ENCODE results near the gene SHISA9. TPM values are rescaled to one million over a fixed set of nuclear protein-coding genes. Genes with fewer than 3 reads are reported as not detected.

SHISA9 gene
- total RNA-seq, 1 donor from 2014 or later = not detected

DNA sequence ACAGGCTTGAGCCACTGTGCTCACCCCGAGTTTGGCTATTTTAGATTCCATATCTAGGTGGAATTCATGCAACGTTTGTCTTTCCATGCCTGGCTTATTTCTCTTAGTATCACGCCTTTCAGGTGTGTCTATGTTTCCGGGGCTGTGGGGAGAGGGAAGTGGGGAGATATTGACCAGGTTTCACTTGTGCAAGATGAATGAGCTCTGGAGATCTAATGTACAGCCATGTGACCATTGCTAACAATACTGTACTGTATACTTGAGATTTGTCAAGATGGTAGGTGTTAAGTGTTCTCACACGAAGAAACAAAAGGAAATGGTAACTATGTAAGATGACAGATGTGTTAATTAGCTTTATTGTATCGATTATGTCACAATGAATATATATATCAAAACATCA, 199.6 kb downstream of the SHISA9 start:
- no peak overlapping the region for H3K27ac Mint-ChIP-seq
- H3K27me3 Mint-ChIP-seq = no peaks in the 10 kb centered on the region
- no peaks in the 10 kb centered on the region for H3K36me3 Mint-ChIP-seq (ENCODE audit: low read depth)
- no peaks in the 10 kb centered on the region for H3K4me1 Mint-ChIP-seq
- no peak overlapping the region for H3K4me3 Mint-ChIP-seq
- no peaks in the 10 kb centered on the region for H3K9me3 Mint-ChIP-seq
- intact Hi-C loops (cut with micrococcal nuclease) = no loop called here
- DNase-seq = no peak

DNA sequence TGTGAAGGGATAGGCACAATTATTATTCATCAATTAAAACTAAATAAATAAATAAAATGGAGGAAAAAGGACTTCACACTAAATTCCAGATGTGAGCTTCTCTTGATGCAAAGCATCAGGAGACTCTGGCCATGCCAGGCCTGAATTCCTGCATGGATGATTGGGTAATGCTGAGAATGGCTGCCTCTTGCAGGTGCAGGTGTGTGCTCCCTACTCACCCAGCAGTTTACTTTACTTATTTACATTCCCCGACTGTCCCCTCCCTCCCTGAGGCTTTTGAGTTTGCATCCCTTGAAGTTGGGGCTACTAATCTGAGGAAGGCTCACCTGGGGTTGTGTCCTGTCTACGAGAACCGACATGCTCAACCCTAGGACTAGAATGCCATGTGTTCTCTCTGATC, 200.4 kb downstream of the SHISA9 start:
- Mint-ChIP-seq H3K4me3 (no peak overlapping the region), H3K9me3 (no peaks in the 10 kb centered on the region), H3K4me1 (no peaks in the 10 kb centered on the region), H3K27ac (no peak overlapping the region), H3K27me3 (no peaks in the 10 kb centered on the region), H3K36me3 (ENCODE audit: low read depth) (no peaks in the 10 kb centered on the region)
- DNase-seq = no peak
- intact Hi-C loops (cut with micrococcal nuclease) = no loop called here

DNA sequence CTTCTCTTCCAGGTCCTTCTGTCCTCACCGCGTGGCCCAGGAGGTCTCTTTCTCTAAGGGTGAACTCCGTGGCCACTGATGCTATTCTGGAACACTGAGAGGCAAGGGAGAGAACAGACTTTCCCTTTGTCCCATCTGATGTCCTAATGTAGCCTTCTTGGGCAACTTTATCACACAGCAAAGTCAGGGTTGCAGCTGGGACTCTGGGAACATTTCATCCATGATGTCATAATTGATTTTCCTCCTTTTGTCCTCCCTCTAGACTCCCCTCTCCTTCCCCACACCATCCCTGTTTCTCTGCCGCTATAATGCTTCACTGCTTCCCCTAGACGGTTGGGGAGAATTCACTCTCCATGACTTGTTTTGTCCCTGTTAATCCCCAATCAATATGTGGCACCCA, 201.0 kb downstream of the SHISA9 start:
- H3K4me3 Mint-ChIP-seq = no peak overlapping the region
- H3K4me1 Mint-ChIP-seq = no peaks in the 10 kb centered on the region
- H3K36me3 Mint-ChIP-seq (ENCODE audit: low read depth) = no peaks in the 10 kb centered on the region
- no peak for DNase-seq
- intact Hi-C loops (cut with micrococcal nuclease) = no loop called here
- no peaks in the 10 kb centered on the region for H3K9me3 Mint-ChIP-seq
- no peaks in the 10 kb centered on the region for H3K27me3 Mint-ChIP-seq
- H3K27ac Mint-ChIP-seq = no peak overlapping the region

DNA sequence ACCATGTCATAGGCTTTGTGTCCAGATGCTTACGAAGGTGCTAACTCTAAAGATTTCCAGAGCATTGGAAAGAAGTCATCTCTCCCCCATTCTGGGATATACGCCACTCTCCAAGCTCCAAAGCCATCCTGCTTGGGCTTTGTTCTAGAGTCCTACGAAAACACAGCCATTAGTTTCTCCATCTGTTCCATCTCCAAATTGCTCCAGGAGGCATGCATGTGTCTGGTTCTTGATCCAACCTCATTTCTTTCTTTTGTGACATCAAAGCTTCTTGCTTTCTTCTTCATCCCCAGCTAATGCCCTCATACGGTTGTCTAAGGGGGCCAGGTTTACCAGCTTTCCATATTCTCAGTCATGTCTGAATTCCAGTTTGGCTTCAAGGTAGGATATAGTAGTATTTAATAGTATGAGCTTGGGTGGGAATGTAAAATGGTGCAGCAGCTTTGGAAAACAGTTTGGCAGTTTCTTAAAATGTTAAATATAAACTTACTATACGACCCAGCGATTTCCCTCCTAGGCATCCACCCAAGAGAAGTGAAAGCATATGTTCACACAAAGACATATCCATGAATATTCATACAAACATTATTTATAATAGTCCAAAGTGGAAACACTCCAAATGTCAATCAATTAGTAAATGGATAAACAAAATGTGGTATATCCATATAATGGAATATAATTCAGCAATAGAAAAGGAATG, 202.6 kb downstream of the SHISA9 start:
- H3K4me3 Mint-ChIP-seq = no peak overlapping the region

DNA sequence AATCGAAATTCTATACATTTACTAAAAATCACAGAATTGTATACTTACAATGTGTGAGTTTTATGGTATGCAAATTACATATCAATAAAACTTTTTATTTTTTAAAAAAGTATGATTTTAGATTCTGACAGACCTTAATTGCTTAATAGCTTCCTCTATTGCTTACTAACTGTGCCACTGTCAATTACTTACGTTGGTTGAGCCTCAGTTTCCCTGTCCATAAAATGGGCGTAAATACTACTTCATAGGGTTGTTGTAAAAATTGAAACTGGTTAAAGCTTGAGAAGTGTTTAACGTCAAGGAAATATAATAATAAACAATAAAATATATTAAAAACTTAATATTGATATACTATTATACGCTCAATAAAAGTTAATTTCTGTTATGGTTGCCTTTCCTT, 203.4 kb downstream of the SHISA9 start:
- Mint-ChIP-seq H3K4me3 (no peak overlapping the region), H3K4me1 (no peaks in the 10 kb centered on the region), H3K27me3 (no peaks in the 10 kb centered on the region), H3K9me3 (no peaks in the 10 kb centered on the region), H3K36me3 (ENCODE audit: low read depth) (no peaks in the 10 kb centered on the region), H3K27ac (no peak overlapping the region)
- no peak for DNase-seq
- intact Hi-C loops (cut with micrococcal nuclease) = no loop called here

More for the DNA sequence above, 202.6 kb downstream of the SHISA9 start:
- H3K4me1 Mint-ChIP-seq = no peaks in the 10 kb centered on the region
- H3K9me3 Mint-ChIP-seq = no peaks in the 10 kb centered on the region
- no peak for DNase-seq
- no peaks in the 10 kb centered on the region for H3K36me3 Mint-ChIP-seq (ENCODE audit: low read depth)
- H3K27ac Mint-ChIP-seq = no peak overlapping the region
- no peaks in the 10 kb centered on the region for H3K27me3 Mint-ChIP-seq
- intact Hi-C loops (cut with micrococcal nuclease) = no loop called here

DNA sequence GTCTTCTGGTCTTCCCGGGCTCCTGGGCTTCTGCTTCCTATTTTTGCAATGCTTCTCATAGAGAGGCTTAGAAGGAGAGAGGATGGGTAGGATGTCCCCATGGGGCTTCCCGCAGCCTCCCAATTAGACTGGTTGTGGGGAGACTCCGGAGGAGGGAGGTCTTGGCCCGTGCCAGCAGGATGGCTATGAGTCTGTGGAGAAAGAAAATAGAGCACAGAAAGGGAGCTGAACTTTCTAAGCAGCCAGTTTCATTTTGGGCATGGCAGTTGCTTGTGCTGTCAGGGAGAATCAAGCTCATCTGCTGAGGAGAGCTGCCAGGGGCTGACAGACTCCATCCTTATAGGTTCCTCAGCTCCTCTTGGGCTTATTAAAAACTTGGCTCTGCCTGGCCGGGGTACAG, 204.0 kb downstream of the SHISA9 start:
- no peak overlapping the region for H3K4me3 Mint-ChIP-seq
- H3K36me3 Mint-ChIP-seq (ENCODE audit: low read depth) = no peaks in the 10 kb centered on the region
- H3K27me3 Mint-ChIP-seq = no peaks in the 10 kb centered on the region
- H3K4me1 Mint-ChIP-seq = no peaks in the 10 kb centered on the region
- no peaks in the 10 kb centered on the region for H3K9me3 Mint-ChIP-seq
- intact Hi-C loops (cut with micrococcal nuclease) = no loop called here
- no peak for DNase-seq
- H3K27ac Mint-ChIP-seq = no peak overlapping the region

DNA sequence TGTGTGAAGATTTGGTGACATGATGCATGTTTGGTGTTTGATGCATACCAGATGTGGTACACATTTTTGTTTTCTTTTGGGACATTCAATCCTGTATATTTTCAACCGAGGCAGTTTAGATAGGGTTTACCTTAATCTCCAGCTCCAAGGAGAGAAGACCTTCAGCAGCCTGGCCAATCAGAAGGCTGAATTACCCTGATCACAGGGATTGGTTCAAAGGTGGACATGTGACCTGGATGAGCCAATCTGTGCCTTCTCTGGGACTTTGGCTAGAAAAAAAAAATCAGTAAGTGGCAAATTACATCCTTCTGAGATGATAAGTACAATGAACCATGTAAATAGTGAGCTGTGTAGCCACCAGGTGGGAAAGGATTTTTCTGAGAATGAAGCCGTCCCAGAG, 205.1 kb downstream of the SHISA9 start:
- intact Hi-C loops (cut with micrococcal nuclease) = no loop called here
- Mint-ChIP-seq H3K27me3 (no peaks in the 10 kb centered on the region), H3K4me3 (no peak overlapping the region), H3K27ac (no peak overlapping the region), H3K4me1 (no peaks in the 10 kb centered on the region), H3K36me3 (ENCODE audit: low read depth) (no peaks in the 10 kb centered on the region), H3K9me3 (no peaks in the 10 kb centered on the region)
- no peak for DNase-seq

DNA sequence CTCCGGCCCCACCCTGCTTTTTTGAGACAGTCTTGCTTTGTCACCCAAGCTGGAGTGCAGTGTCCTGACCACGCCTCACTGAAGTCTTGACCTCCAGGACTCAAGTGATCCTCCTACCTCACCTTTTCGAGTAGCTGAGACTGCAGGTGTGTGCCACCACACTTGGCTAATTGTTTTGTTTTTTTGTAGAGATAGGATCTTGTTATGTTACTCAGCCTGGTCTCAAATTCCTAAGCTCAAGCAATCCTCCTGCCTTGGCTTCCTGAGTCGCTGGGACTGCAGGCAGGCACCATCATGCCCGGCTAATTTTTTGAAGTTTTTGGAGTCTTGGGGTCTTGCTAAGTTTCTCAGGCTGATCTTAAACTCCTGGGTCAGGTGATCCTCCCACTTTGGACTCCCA, 206.7 kb downstream of the SHISA9 start:
- intact Hi-C loops (cut with micrococcal nuclease) = no loop called here

DNA sequence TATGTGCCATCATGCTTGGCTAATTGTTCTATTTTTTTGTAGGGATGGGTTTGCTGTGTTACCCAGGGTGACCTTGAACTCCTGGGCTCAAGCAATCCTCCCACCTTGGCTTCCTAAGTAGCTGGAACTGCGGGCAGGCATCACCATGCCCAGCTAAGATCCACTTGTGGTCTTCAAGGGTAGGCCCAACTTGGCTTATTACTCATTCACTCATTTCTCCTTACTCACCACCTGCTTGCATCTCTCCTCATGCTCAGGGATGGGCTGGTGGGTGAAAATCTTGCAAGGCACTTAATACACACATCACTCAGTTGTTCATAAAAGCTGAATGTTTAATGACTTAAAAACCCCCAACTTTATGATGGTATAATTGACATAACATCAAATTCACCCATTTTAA, 207.8 kb downstream of the SHISA9 start:
- H3K9me3 Mint-ChIP-seq = peaks cover 2% of the 10 kb centered on the region
- intact Hi-C loops (cut with micrococcal nuclease) = no loop called here
- H3K27ac Mint-ChIP-seq = no peak overlapping the region
- H3K36me3 Mint-ChIP-seq (ENCODE audit: low read depth) = no peaks in the 10 kb centered on the region
- H3K4me3 Mint-ChIP-seq = no peak overlapping the region
- no peak for DNase-seq
- no peaks in the 10 kb centered on the region for H3K4me1 Mint-ChIP-seq
- no peaks in the 10 kb centered on the region for H3K27me3 Mint-ChIP-seq

More for the DNA sequence above, 206.7 kb downstream of the SHISA9 start:
- no peaks in the 10 kb centered on the region for H3K27me3 Mint-ChIP-seq
- no peak overlapping the region for H3K27ac Mint-ChIP-seq
- peaks cover under 1% of the 10 kb centered on the region for H3K9me3 Mint-ChIP-seq
- H3K4me3 Mint-ChIP-seq = no peak overlapping the region
- H3K4me1 Mint-ChIP-seq = no peaks in the 10 kb centered on the region
- H3K36me3 Mint-ChIP-seq (ENCODE audit: low read depth) = no peaks in the 10 kb centered on the region
- no peak for DNase-seq

DNA sequence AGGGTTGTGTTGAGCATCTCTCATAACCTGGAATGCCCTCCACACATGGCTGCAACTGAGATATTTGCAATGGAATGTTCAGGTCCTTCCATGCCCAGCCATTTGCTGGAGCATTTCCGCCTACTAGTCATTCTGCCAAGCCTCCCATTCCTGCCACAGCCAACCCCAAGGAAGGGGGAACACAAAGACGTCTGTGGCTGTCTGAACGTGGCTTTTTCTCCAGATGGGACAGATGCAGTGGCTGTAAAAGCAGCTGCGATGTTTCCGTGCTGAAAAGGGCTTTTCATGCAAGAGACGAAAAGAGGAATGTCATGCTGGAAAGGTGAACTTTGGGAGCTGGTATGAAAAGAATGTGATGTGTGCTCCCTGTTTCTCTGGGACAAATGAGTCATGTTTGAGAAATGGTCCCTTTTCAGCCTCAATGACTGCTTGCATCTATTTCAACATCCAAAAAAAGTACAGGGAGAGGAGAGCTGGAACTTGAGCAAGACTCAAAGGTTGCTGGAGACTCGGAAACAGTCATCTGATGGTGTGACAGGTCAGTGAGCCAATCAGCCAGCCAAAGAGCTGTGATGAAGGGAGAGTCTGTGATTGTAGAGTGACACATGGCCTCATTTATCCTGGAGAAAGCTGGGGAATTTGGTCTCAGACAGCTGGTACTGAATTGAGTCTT, 208.9 kb downstream of the SHISA9 start:
- DNase-seq = no peak
- H3K4me1 Mint-ChIP-seq = no peaks in the 10 kb centered on the region
- H3K36me3 Mint-ChIP-seq (ENCODE audit: low read depth) = no peaks in the 10 kb centered on the region
- no peak overlapping the region for H3K4me3 Mint-ChIP-seq
- intact Hi-C loops (cut with micrococcal nuclease) = no loop called here
- H3K27ac Mint-ChIP-seq = no peak overlapping the region
- no peaks in the 10 kb centered on the region for H3K27me3 Mint-ChIP-seq
- H3K9me3 Mint-ChIP-seq = peaks cover 6% of the 10 kb centered on the region

DNA sequence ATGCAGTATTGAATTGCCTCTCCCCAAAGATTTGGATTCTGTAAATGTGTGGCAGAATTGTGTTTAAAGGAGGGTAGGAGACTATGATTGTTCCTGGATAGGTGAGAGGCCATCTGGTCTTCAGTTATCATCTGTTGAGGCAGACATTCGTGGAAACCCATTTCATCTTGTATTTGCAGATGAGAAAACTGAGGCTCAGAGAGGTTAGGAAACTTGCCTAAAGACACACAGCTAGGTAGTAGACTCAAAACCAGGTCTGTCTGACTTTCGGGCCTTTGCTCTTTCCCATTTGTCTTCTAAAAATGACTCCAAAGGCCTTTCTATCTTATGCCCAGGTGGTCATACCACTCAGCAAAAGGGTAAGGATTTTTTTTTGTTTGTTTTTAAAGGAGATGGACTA, 210.3 kb downstream of the SHISA9 start:
- H3K27ac Mint-ChIP-seq = no peak overlapping the region
- no peak for DNase-seq
- peaks cover 6% of the 10 kb centered on the region for H3K9me3 Mint-ChIP-seq
- H3K4me3 Mint-ChIP-seq = no peak overlapping the region
- H3K27me3 Mint-ChIP-seq = no peaks in the 10 kb centered on the region
- no peaks in the 10 kb centered on the region for H3K36me3 Mint-ChIP-seq (ENCODE audit: low read depth)
- no peaks in the 10 kb centered on the region for H3K4me1 Mint-ChIP-seq
- intact Hi-C loops (cut with micrococcal nuclease) = no loop called here

DNA sequence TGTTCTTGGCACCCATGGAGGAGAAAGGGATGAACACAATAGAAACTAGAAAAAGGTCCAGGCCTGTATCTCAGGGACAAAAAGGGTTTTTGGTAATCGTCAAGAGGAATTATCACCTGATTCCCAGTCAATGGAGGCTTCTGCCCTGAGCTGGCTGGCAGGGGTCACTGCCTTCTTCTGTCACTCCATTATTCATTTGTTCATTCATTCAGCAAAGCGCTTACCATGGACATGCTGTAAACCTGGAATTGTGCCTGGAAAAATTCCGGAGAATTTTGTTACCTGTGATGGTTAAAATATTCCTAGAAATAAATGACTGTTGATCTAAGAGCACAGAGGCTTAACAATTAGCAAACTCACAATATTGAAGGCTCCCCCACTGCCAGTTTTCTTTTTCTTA, 212.3 kb downstream of the SHISA9 start:
- no peak for DNase-seq
- Mint-ChIP-seq H3K9me3 (peaks cover 6% of the 10 kb centered on the region), H3K4me3 (no peak overlapping the region), H3K4me1 (no peaks in the 10 kb centered on the region), H3K36me3 (ENCODE audit: low read depth) (no peaks in the 10 kb centered on the region), H3K27ac (no peak overlapping the region), H3K27me3 (no peaks in the 10 kb centered on the region)
- intact Hi-C loops (cut with micrococcal nuclease) = no loop called here

DNA sequence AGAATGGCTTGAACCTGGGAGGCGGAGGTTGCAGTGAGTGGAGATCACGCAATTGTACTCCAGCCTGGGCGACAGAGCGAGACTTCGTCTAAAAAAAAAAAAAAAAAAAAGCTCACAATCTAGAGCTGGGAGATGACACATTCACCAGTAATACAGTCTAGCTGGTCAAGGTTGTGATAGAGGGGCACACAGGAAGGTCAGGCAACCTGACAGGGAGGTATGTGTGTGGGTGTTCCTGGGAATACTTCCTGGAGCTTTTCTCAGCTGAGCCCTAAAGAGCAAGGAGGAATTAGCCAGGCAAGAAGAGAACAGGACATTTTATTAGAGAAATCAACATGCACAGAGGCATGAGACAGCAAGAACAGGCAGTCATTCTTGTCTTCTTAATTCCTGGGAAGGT, 216.7 kb downstream of the SHISA9 start:
- no peaks in the 10 kb centered on the region for H3K27me3 Mint-ChIP-seq
- no peaks in the 10 kb centered on the region for H3K4me1 Mint-ChIP-seq
- intact Hi-C loops (cut with micrococcal nuclease) = no loop called here
- no peak overlapping the region for H3K27ac Mint-ChIP-seq
- peaks cover 5% of the 10 kb centered on the region for H3K9me3 Mint-ChIP-seq
- H3K4me3 Mint-ChIP-seq = no peak overlapping the region
- no peak for DNase-seq
- no peaks in the 10 kb centered on the region for H3K36me3 Mint-ChIP-seq (ENCODE audit: low read depth)

DNA sequence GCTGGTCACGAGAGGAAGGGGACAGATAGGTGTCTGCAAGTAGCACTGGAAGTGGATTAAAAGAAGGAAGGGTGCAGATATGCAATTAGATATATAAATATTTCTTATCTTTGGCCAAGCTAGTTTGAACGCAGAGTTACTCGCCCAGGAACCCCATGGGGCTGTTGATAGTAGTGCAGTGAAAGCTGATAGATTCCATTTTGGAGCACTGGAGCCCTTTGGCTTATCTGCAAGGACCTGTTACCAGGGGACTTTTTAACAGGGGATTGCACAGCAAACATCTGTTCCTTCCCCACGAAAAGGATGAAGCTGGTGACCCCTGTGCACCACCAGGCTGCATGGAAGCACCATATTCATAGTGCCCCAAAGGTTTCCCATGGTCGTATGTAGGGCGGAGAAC, 218.7 kb downstream of the SHISA9 start:
- Mint-ChIP-seq H3K4me3 (no peak overlapping the region), H3K9me3 (no peaks in the 10 kb centered on the region), H3K36me3 (ENCODE audit: low read depth) (no peaks in the 10 kb centered on the region), H3K27ac (no peak overlapping the region), H3K4me1 (no peaks in the 10 kb centered on the region), H3K27me3 (no peaks in the 10 kb centered on the region)
- intact Hi-C loops (cut with micrococcal nuclease) = no loop called here
- DNase-seq = no peak

DNA sequence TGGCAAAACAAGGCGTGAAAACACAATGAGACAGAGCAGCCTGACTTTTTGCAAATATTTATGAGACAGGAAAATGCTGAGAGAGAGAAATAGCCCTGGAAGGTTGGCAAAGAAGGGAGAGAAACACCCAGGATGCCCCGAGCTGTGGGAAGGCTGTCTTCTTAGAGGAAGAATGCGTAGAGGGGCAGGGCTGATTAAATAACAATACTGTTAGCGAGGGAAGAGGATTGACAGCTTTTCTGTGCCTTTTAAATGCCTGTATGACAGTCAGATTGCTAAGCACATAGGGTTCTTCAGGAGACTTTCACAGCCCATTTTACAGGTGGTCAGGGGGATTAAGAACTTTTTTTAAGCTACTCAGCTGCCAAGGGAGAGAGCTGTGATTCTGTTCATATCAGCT, 219.2 kb downstream of the SHISA9 start:
- Mint-ChIP-seq H3K4me3 (no peak overlapping the region), H3K9me3 (no peaks in the 10 kb centered on the region), H3K27ac (no peak overlapping the region), H3K27me3 (no peaks in the 10 kb centered on the region), H3K36me3 (ENCODE audit: low read depth) (no peaks in the 10 kb centered on the region), H3K4me1 (no peaks in the 10 kb centered on the region)
- no peak for DNase-seq
- intact Hi-C loops (cut with micrococcal nuclease) = no loop called here
